H1 (cell line): ENCODE data around the gene CLCF1. TPM values are rescaled to one million over a fixed set of nuclear protein-coding genes. Genes with fewer than 3 reads are reported as not detected.

Experiments used
- CHD7 ChIP-seq: fragments of 300-600 bp; sonication (generic); IDR thresholded peaks from 2 replicates; pipeline ENCODE4 v1.7.1; 2012; ENCODE audit warnings: low read length, moderate library complexity, mild to moderate bottlenecking, inconsistent platforms; ENCODE audit not compliant: insufficient replicate concordance
- EZH2 ChIP-seq: fragments of 200-600 bp; sonication (generic); IDR thresholded peaks from 2 replicates; pipeline ENCODE4 v1.7.1; 2012; ENCODE audit warnings: low read depth, mild to moderate bottlenecking, moderate library complexity, low read length, inconsistent platforms; ENCODE audit not compliant: severe bottlenecking
- GABPA ChIP-seq: IDR thresholded peaks from 2 replicates; pipeline ENCODE4 v1.6.1; 2011; ENCODE audit warnings: mild to moderate bottlenecking, low read length, moderate library complexity, borderline replicate concordance; ENCODE audit not compliant: insufficient read depth
- JUN ChIP-seq: IDR thresholded peaks from 2 replicates; pipeline ENCODE4 v1.6.1; 2011; ENCODE audit warnings: low read depth, mild to moderate bottlenecking, improper control_type of control experiment, low read length
- JUND ChIP-seq: IDR thresholded peaks from 2 replicates; pipeline ENCODE4 v1.6.1; 2011; ENCODE audit warnings: mild to moderate bottlenecking, improper control_type of control experiment, low read length
- POLR2AphosphoS5 ChIP-seq: IDR thresholded peaks from 2 replicates; pipeline ENCODE4 v1.6.1; 2011; ENCODE audit warnings: low read depth, low read length
- RFX5 ChIP-seq: IDR thresholded peaks from 2 replicates; pipeline ENCODE4 v1.6.1; 2011; ENCODE audit warnings: low read depth, low read length, improper control_type of control experiment, borderline replicate concordance
- SIRT6 ChIP-seq: IDR thresholded peaks from one replicate; pipeline ENCODE4 v1.7.1; 2012; ENCODE audit warnings: low read length, inconsistent platforms
- SIX5 ChIP-seq: IDR thresholded peaks from 2 replicates; pipeline ENCODE4 v1.6.1; 2011; ENCODE audit warnings: mild to moderate bottlenecking, low read depth, low read length
- TCF12 ChIP-seq: IDR thresholded peaks from 2 replicates; pipeline ENCODE4 v1.6.1; 2011; ENCODE audit warnings: low read depth, mild to moderate bottlenecking, low read length
- YY1 ChIP-seq: IDR thresholded peaks from 2 replicates; pipeline ENCODE4 v1.6.1; 2011; ENCODE audit warnings: low read depth, mild to moderate bottlenecking, low read length
- polyA plus RNA-seq, 7 experiments: library from polyadenylated mRNA; depleted of rRNA in 3 of 7; stranded (reverse) in 5 of 7; unstranded in 2 of 7; fragments of >200 nt in 5 of 7; fragments of 200-250 nt in 2 of 7; gene quantifications; 1 replicate in 5 of 7; 2 replicates in 1 of 7; 4 replicates in 1 of 7; pipeline versions ENCODE4 v1.2.1 to v1.2.3, GENCODE V29; 2011 to 2013; ENCODE audit warnings: missing spikeins in 2 of 7, mixed read lengths in 2 of 7
- total RNA-seq: library from RNA; stranded (reverse); fragmentation: NEBNext Ultra II Directional; extraction: Animal tissue kit (Norgen Biotek cat#: 25700); gene quantifications from 2 replicates; pipeline ENCODE4 v1.2.1, GENCODE V29; 2021

The CLCF1 gene
- total and polyA plus RNA-seq, 2 of the 8 experiments (the other 6 are each of a cell fraction or from before 2014, with no cell fraction given): 0.32 to 1.2 TPM

DNA sequence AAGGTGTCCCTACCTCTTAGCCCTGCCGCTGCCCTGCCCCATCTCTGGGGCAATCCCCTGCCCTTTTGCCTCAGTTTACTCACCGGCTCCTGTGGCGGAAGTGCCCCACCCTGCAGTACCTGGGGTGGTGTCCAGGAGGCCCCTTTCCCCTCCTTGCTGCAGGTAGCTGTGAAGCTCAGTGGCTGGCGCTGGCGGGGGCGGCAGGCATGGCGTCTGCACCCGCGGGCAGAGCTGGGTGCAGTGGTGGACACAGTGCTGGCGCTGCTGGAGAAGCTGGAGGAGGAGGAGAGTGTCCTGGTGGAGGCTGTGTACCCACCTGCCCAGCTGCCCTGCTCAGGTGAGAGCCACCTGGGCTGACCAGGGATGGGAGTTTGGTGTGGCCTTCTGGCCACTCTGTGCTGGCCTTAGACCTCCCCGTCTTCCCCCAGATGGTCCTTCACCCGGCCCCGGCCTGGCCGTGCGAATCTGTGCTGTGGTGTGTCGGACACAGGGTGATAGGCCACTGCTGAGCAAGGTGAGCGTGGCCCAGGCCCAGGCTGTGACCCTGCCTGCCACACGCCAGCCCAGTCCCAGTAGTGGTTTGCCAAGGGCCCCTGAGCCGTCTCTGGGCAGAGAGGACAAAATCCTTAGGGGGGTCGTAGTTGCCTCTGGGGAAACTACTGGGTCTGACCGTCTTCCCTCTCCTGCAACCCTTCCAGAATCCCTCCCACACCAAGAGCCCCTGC, 46.1 kb upstream of the CLCF1 start (continued):
- no peak for TF ChIP-seq CHD7
- no peak for TF ChIP-seq EZH2
- no peak for TF ChIP-seq SIRT6
- TF ChIP-seq YY1: no peak
- TF ChIP-seq RFX5: no peak
- TF ChIP-seq TCF12: no peak
- TF ChIP-seq JUND: no peak
- TF ChIP-seq SIX5: no peak
- TF ChIP-seq POLR2AphosphoS5: no peak
- no peak for TF ChIP-seq GABPA
- no peak for TF ChIP-seq JUN
